Bronchial epithelial cell (primary cell): ENCODE measurements around the gene CACNB2. TPM values are rescaled to one million over a fixed set of nuclear protein-coding genes. Genes with fewer than 3 reads are reported as not detected.

Experiments
- DNase-seq: peaks from one replicate; pipeline ENCODE4 v3.0.0-alpha.2; 2010; ENCODE audit warnings: low read depth
- FAIRE-seq: peaks from 2 replicates; lab custom pipeline; 2011; peaks lifted over from hg19 to GRCh38; lab: Jason Lieb, UNC
- H3K27me3 ChIP-seq: 2 replicates; pipeline ENCODE4 v1.5.1; 2011; ENCODE audit warnings: low read length; ENCODE audit not compliant: control insufficient read depth, insufficient read depth
- H3K36me3 ChIP-seq: 2 replicates; pipeline ENCODE4 v1.5.1; 2011; ENCODE audit warnings: low read length; ENCODE audit not compliant: control insufficient read depth, insufficient read depth
- H3K4me3 ChIP-seq: 2 replicates; pipeline ENCODE4 v1.5.1; 2011; ENCODE audit warnings: mild to moderate bottlenecking, low read depth, low read length, control low read depth
- total RNA-seq: library from RNA; depleted of rRNA; stranded (reverse); fragments of >200 nt; gene quantifications from 2 replicates; pipeline ENCODE4 v1.2.1, GENCODE V29; 2014
- TF ChIP-seq, protein P1 (sequence below): IDR thresholded peaks from 2 replicates; pipeline ENCODE4 v1.5.1; 2011; ENCODE audit warnings: mild to moderate bottlenecking, moderate library complexity, low read length, control low read depth, inconsistent platforms; ENCODE audit not compliant: insufficient read depth, severe bottlenecking

CACNB2 gene
- total RNA-seq, 1 donor from 2014 or later, result not detected

DNA sequence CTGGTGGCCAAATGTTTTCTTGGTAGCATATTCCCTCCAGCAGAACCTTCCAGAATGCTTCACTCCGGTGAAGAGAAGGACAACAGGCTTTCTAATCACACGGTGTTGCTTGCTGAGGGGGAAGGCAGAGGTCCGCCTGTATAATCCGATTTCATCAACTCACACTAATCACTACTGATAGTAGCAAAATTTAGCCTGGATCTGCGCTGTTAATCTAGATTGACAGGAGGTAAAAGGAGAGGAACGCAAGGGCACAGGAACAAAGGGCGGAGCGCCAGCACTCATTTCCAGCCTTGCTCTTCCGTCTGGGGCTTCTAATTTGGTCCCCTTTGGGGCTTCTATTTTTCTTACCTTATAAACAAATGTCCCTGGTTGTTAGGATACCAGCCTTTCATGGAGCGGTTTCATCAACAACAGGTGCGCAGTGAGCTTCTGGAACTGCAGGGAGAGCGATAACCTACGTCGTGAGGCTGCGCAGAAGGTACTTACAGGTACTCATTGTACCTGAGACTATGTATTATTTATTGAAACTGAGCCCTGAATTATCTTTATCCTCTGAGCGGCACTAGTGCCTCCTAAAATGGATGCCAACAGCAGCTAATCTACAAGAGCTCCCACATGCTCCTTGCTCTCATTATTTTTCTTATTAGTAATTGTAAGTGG lies 150.6 kb downstream of the CACNB2 start:
- Histone ChIP-seq H3K27me3 (no peaks in the 10 kb centered on the region), H3K36me3 (no peaks in the 10 kb centered on the region), H3K4me3 (no peak overlapping the region)
- DNase-seq (no peak), FAIRE-seq (no peak)
- TF ChIP-seq, protein P1, sequence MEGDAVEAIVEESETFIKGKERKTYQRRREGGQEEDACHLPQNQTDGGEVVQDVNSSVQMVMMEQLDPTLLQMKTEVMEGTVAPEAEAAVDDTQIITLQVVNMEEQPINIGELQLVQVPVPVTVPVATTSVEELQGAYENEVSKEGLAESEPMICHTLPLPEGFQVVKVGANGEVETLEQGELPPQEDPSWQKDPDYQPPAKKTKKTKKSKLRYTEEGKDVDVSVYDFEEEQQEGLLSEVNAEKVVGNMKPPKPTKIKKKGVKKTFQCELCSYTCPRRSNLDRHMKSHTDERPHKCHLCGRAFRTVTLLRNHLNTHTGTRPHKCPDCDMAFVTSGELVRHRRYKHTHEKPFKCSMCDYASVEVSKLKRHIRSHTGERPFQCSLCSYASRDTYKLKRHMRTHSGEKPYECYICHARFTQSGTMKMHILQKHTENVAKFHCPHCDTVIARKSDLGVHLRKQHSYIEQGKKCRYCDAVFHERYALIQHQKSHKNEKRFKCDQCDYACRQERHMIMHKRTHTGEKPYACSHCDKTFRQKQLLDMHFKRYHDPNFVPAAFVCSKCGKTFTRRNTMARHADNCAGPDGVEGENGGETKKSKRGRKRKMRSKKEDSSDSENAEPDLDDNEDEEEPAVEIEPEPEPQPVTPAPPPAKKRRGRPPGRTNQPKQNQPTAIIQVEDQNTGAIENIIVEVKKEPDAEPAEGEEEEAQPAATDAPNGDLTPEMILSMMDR, result no peak

DNA sequence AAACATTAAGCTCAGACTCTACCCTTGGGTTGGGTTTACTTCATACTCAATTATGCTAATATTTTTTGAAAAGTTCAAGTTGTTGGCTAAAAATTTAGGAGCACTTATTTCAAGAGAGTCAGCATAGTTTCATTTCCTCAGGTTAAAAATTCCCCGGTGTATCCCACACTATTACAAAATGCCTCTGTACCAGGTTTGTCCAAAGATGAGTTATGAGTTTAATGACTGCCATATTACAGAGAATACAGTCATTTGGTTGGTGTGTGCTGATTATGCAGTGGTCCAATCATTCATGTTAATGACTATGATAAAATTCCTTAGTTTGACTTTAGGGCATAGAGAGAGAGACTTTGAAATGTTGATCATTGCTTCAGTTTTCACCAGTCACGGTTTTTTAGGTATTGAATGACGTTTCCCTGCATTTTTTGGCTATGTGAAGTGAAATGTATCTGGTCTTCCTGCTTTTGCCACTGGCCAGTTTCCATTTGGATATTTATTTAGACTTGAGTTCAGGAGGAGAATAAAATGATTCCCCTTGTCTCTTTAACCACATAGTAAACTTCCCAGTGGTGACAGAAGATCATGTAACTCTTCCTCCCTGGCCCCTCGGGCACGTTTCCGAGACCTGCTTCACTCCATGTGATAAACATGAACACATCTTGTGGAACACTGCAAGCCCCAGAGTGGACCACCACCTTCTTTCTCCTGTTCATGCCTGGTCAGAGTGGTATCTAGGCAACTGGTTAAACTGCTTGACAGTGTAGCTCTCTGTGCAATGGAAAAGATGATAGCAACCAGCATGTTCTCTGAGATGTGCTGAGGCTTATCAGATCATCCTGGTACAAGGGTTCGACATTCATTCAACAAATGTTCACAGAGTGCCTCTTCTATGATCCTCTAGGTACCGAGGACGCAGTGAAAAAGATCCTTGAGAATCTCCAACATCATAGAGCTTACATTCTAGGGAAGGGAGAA lies 153.6 kb downstream of the CACNB2 start:
- FAIRE-seq (peak; percentile 72), DNase-seq (no peak)
- no peak overlapping the region for H3K4me3 ChIP-seq
- TF ChIP-seq, protein P1, result no peak
- H3K36me3 ChIP-seq, result no peaks in the 10 kb centered on the region
- H3K27me3 ChIP-seq, result no peaks in the 10 kb centered on the region

DNA sequence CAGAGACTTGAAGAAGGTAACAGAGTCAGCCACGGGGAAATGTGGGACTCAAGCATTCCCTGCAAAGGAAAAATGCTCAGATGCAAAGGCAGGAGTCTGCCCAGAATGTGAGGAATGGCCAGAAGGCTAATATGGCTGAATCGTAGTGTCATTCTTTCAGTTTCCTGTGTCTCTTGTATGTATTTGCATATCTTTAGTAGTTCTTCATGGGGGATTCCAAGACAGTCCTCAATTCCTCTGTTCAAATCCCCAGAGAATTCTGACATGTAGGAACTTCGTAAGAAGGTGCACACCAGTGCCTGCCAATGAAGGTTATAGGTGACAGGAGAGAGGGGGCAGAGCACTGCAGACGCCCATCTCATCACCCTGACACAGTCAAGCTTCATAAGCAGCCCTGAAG lies 154.4 kb downstream of the CACNB2 start:
- TF ChIP-seq, protein P1, result no peak
- no peaks in the 10 kb centered on the region for H3K27me3 ChIP-seq
- FAIRE-seq, result no peak
- no peaks in the 10 kb centered on the region for H3K36me3 ChIP-seq
- DNase-seq, result no peak
- H3K4me3 ChIP-seq, result no peak overlapping the region

DNA sequence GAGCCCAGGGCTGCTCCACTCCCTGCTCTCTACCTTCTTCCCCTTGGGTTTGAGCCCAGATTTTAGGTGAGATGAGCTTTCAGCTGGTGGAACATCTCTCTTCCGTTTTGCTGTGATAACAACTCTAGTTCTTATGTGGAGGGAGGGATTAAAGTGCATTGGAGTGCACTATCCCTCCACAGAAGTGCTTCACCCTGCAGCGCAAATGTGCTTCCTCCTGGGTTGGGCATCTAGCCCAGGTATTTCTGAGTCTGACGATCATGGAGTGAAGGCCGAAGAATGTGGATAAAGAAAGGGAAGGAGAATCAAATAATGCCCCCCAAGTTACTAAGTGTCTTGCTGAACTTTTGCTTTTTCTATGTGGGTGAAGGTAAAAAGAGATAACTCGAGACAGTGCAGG lies 157.4 kb downstream of the CACNB2 start:
- no peak for FAIRE-seq
- H3K36me3 ChIP-seq, result no peaks in the 10 kb centered on the region
- no peaks in the 10 kb centered on the region for H3K27me3 ChIP-seq
- H3K4me3 ChIP-seq, result no peak overlapping the region
- TF ChIP-seq, protein P1, result no peak
- DNase-seq, result no peak

DNA sequence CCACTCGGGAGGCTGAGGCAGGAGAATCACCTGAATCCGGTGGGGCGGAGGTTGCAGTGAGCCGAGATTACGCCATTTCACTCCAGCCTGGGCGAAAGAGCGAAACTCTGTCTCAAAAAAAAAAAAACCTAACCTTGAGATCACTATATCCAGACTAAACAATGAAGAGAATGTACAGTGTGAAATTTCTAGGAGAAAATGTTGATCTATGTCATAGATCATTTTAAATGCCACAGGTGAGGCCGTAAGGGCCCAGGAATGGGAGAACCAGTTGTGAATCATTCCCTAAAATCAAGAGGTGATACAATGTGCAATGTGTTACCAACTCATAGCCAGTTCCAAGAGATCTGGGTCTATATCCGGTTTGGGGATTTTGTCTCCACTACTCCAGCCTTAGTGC lies 158.0 kb downstream of the CACNB2 start:
- TF ChIP-seq, protein P1, result no peak
- Histone ChIP-seq H3K27me3 (no peaks in the 10 kb centered on the region), H3K36me3 (no peaks in the 10 kb centered on the region), H3K4me3 (no peak overlapping the region)
- FAIRE-seq (no peak), DNase-seq (no peak)
